ENCODE measurements around the gene USF1.

DNA sequence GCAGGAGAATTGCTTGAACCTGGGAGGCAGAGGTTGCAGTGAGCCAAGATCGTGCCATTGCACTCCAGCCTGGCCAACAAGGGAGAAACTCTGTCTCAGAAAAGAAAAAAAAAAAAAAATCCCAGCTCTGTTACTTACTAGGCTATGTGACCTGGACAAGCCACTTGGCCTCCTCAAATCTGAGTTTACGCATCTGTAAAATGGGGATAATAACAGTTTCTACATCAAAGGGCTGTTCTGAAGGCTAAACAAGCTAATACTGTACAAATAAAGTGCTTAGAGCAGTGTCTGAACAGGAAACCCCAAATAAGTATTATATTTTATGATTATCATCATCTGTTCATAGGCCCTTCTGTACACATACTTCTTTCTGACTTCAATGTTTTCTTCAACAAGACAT, 38.4 kb downstream of the USF1 start:
- TF ChIP-seq, protein P1, sequence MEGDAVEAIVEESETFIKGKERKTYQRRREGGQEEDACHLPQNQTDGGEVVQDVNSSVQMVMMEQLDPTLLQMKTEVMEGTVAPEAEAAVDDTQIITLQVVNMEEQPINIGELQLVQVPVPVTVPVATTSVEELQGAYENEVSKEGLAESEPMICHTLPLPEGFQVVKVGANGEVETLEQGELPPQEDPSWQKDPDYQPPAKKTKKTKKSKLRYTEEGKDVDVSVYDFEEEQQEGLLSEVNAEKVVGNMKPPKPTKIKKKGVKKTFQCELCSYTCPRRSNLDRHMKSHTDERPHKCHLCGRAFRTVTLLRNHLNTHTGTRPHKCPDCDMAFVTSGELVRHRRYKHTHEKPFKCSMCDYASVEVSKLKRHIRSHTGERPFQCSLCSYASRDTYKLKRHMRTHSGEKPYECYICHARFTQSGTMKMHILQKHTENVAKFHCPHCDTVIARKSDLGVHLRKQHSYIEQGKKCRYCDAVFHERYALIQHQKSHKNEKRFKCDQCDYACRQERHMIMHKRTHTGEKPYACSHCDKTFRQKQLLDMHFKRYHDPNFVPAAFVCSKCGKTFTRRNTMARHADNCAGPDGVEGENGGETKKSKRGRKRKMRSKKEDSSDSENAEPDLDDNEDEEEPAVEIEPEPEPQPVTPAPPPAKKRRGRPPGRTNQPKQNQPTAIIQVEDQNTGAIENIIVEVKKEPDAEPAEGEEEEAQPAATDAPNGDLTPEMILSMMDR (IDR thresholded peaks at IDR 0.05; ENCODE audit: borderline replicate concordance, extremely low read depth, low read length, poor library complexity, severe bottlenecking) = no peak
- TF ChIP-seq EZH2 (IDR thresholded peaks at IDR 0.05; ENCODE audit: borderline replicate concordance, low read depth, low read length, severe bottlenecking) = no peak

Data from DND-41 (cell line).